HG02678 (cell line): Measurements from ENCODE around the gene CCM2L.

ENCODE experiments used
- ATAC-seq: cut with Tn5 transposase; IDR thresholded peaks from one replicate; pipeline ENCODE4 v1.9.1; 2021; ENCODE audit warnings: mild to moderate bottlenecking, moderate library complexity; ENCODE audit not compliant: unreplicated experiment

CCM2L gene

DNA sequence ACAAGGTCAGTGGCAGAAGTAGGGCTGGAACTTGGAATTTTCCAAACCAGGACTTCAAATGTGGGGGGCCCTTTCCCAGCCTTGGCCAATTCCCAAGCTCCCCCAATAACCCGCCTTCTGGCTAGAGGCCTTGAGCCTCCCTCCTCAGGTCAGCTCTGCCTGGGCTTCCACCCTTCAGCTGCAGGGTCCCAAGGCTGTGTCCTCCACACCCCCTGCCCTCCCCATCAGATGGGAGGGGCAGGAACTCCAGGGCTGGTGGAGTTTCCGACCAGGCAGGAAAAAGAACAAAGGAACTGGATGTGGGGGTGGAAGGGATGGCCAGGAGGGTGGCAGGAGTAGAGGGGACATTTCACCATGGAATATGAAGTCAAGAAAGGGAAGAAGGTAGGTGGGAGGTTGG is at the start of gene CCM2L:
TSS of gene CCM2L (plus strand) at position 338 of the 400 bp plus-strand sequence. CDS start at position 355, 17 bp downstream.
- no peak for ATAC-seq

DNA sequence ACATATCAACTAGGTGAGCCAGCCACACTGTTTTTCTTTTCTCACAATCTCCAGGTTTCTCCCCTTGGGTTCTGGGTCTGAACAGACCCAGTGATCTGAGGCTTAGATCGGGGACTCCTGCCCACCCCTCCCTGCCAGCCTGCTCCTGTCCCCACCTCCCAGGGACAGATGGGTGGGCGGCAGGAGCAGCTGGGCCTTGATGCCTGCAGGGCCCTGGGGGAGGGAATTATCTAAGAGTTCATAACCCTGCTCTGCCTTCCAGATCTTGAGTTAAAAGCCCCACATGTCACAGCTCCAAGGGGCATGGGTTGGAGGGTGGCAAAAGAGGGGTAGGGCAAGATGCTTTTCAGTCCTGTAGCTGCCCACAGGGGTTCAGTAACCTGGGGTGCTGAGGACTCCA is 47.5 kb upstream of the CCM2L start:
- no peak for ATAC-seq

DNA sequence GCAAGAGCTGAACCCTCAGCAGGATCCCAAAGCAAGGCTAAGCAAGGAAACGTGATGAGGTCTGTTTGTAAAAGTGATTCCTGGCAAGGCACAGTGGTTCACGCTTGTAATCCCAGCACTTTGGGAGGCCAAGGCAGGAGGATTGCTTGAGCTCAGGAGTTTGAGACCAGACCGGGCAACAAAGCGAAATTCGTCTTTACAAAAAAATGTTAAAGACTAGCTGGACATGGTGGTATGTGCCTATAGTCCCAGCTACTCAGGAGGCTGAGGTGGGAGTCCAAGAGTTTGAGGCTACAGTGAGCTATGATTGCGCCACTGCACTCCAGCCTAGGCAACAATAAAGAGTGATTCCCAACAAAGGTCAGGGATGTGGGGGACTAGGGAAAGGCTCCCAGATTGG is 46.3 kb upstream of the CCM2L start:
- ATAC-seq: no peak

DNA sequence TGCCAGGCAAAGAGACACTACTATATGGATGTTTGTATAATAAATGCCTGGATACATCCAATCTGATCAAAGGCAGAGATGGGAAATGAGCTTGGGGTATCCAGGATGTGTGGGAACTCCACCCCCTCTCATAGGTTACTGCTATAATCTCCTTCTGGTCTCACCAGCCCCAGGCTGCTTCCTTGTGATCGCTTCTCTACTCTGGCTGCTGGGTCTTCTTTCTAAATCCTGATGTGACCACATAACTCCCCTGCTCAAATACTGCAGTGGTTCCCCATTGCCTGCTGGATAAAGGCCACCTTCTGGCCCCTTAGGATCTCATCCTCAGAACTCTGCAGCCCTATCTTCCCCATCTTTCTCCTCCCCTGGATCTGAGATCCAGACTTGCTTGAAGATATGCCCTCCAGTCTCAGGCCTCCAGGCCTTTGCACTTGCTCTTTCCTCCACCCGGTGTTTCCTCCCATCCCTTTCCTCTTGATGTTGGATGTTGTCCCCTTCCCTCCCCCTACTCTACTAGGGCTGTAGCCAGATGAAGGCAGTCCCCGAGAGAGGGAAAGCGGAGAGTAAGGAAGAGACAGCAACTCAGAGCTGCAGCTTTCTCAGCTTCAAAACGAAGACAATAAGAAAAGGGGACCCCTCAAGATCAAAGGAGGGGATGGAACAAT is 43.1 kb upstream of the CCM2L start:
- no peak for ATAC-seq

DNA sequence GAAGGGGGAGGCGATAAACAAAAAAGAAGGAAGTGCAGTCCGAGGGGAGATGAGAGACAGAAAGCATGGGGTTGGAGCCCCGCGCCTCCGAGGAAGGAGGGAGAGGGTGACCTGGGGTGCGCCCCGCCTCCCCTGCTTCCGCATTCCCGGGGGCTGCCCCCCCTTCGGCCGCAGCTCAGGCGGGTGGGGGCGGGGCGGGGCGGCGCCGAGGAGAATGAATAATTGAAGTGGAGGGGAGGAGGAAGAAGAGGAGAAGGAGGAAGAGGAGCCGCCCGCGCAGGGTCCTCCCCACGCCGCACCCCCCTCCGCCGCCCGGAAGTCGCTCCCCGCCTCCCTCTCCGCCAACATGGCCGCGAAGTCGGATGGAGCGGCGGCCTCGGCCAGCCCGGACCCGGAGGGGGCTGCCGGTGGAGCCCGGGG is 42.4 kb upstream of the CCM2L start, which contains the start of gene XKR7:
TSS of gene XKR7 (plus strand) at position 322 of the 420 bp plus-strand sequence. CDS start at position 347, 25 bp downstream.
- ATAC-seq: no peak

DNA sequence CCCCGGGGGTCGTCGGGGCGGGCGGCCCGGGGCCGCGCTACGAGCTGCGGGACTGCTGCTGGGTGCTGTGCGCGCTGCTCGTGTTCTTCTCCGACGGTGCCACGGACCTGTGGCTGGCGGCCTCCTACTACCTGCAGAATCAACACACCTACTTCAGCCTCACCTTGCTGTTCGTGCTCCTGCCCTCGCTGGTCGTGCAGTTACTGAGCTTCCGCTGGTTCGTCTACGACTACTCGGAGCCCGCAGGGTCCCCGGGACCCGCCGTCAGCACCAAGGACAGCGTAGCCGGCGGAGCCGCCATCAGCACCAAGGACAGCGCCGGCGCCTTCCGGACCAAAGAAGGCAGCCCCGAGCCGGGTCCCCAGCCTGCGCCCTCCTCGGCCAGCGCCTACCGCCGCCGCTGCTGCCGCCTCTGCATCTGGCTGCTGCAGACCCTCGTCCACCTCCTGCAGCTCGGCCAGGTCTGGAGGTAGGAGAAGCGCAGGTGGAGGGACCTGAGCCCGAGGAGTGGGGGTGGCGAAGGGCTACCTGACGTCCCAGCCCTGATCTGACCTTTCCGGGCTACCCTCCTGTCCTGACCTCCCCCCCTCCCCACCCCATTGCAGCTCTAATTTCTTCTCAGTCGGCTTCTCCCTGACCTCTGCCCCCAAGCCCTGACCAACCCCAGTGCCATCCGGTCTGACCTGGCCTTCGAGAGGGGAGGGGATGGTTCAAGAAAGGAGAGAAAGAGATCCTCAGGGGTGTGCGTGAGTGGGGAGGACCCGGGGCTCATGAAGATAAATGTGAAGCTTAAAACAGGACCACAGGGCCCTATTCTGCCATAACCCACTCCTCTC is 41.7 kb upstream of the CCM2L start:
- no peak for ATAC-seq

DNA sequence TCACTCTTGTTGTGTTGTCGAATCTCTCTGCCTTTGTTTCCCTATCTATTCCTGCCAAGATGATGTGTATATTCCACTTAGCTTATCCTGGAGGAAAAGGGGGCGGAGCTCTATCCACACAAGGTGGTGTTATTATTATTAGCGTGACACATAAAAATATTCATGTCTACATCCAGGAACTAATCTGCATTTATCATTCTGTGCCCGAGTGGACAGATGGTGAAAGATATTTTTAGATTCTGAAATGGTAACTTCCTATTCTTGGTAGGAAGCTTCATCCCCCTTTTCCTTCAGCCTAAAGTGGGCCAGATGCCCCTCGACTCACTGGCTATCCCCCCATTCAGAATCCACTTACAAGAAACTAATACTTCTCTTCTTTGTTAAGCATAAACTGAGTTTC is 40.2 kb upstream of the CCM2L start:
- ATAC-seq: no peak

DNA sequence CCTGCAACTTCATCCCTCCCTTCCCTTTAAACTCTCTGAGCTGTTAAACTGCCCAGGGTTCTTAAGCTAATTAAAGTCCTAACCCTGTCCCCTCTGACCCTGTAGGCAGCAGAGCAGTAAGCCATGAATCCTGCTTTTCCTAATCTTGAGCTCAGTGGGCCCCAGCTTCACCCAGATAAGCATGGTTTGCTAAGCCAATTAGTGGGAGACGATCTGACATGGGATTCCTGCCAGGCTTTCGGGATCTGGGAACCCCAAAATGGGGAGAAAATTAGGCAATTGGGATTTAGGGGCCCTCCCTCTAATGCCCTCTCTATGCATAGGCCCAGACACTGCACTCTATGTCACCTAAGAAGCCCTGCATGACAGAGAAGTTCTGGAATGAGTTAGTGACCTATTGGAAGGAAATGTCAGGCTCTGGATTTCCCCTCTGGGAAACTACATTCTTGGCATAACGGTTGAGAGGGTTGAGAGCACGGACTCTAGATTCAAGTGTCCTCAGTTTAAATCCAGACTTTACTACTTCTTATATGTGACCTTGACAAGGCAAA is 37.7 kb upstream of the CCM2L start:
- no peak for ATAC-seq

DNA sequence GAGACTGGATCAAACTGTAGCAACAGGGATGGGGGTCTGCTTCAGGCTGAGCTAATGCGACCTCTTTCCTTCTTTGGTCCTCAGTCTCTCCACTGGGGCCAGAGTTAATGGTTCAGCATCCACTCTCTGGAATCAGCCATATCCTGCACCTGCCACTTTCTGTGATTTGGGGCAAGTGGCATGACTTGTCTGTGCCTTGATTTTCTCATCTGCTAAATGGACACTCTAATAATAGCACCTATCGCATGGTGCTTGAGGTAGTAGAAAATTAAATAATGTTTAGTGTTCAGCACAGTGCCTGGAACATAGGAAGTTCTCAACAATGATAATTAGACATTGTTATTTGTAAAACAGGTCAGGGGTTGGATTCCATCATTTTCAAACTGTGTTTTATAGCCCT is 35.9 kb upstream of the CCM2L start:
- no peak for ATAC-seq

DNA sequence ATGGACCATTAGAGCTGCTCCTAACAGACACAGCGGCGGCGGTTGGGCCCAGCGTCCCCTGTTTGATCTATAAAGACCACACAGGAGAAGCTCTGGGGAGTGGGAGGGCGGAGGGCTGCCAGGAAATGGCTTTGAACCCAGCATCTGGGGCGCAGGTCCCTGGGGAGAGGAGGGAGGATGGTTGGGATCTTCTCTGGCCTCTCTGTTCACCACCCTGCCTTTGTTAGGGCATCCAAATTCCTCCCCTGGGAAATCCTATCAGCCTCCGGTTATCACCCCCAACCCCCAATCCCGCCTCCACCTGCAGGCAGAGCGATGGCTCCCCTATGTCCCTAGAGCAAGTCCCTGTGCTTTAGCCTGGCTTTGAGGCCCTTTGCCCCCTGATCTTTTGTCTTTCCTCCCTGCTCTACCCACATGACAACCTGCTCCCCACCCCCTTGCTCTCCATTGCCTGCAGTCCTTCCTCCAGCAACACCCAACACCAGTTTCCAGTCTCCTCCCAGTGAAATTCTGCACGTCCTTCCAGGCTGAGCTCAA is 35.2 kb upstream of the CCM2L start:
- no peak for ATAC-seq

DNA sequence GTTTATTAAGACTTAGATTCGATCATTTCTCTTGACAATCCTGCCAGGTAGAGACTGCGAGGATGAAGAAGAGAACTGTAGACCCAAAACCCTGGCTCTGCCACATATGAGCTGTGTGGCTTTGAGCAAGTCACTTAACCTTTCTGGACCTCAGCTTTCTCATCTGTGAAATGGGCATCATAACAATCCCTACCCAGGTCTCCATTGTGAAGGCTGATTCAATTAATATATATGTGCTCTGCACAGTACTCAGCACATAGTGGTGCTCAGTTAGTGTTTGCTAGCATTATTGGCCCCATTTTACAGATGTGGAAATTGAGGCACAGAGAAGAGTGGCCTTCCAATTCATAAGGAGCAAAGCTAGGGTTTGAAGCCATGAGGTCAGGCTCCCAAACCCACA is 34.4 kb upstream of the CCM2L start:
- ATAC-seq: no peak

DNA sequence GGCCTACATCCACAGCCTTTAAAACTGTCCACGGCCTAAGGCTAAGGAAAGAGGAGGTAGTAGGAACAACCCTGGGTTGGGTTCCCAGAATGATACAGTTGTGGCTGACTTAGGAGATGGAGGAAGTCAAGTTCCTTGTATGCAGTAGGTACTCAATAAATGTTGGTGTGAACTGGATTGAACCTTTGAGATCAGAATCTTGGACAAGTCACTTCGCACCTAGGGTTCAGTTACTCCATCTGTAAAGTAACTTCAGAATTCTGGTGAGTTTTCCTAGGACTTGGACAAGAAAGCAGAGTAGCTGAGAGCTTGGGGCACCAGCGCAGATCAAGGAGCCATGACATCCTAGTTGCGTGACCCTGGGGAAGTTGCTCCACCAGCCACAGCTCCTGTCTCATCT is 33.2 kb upstream of the CCM2L start:
- ATAC-seq: no peak

DNA sequence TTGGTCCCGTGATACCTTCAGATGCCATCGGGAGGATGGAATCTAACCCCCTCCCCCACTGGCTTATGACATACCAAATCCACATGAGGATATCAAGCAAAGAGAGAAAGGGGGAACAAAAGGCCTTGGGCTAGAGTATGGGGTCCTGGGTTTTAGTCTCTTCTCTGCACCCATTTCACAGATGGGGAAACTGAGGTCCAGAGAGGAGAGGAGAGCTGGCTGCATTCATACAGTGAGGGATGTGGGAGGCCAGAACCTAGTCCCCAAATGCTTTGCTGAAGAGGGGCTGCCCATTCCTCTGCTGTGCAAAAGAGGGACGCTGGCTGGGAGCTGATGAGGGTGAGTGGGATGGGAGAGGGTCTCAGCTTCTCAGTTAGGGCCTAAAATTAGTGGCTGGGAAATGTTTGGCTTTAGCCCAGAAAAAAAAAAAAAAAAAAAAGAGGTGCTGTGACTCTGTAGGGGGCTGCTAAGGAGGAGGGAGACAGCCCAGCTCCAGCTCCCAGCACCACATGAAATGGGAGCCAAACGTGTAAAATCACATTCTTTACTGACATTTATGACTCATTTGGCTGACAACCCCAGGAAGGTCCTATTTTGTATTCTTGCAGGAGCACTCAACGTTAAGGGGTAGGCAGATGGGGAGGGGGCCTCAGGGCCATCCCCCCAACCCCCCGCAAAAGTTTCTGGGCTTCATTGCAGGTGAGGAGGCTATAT is 30.4 kb upstream of the CCM2L start:
- ATAC-seq: no peak

DNA sequence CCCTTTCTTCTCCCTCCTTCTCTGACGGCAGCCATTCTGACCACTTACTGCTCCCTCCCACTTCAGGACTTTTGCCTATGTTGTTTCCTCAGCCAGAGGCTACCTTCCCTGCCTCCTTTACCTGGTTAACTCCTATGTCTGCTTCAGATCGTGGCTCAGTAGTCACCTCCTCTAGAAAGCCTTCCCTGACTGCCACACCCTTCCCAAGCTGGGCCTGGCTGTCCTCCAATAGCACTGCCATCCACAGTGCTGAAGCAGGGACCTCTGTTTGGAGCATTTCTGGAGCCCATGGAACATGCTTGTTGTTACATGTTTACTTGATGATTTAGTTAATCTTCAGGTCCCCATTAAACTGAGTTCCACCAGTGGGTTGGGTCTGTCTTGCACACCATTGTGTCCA is 28.5 kb upstream of the CCM2L start:
- ATAC-seq: no peak

DNA sequence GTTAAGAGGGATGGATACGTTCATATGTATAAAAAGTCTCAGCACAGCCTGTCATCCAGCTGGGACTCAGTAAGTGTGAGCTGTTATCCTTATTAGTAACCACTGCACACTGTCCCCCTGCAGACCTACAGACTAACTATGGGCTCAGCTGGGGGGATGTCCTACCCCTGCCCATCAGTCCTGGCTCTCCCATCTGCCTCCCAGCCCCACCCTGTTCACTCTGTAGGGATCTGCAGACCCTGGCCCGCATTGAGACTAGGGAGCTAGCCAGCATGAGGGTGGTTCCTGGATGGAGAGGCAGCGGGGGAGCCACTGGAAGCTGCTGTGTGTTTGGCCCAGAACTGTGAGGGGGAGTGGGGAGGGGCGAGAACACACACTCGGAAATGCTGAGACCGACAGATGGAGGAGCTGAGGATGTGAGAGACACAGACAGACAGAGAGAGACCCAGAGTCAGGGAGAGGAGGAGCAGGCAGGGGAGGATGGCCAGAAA is 25.2 kb upstream of the CCM2L start:
- no peak for ATAC-seq

DNA sequence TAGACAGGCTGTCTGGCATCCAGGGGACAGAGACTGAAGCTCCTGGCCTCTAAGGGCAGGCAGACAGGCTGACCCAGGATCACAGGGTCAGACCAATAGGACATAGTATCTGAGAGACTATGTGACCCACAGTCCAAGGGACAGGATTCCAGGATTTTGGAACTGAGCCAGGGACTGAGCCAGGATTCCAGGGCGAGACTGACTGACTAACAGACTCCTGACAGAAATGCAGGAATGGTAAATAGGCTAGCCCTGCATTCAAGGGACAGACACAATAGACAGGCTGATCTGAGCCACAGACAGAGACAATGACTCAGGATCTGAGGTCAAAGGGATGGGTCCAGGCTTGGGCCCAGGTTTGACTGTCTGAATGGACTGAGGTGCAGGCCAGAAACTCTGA is 22.5 kb upstream of the CCM2L start:
- ATAC-seq: no peak

DNA sequence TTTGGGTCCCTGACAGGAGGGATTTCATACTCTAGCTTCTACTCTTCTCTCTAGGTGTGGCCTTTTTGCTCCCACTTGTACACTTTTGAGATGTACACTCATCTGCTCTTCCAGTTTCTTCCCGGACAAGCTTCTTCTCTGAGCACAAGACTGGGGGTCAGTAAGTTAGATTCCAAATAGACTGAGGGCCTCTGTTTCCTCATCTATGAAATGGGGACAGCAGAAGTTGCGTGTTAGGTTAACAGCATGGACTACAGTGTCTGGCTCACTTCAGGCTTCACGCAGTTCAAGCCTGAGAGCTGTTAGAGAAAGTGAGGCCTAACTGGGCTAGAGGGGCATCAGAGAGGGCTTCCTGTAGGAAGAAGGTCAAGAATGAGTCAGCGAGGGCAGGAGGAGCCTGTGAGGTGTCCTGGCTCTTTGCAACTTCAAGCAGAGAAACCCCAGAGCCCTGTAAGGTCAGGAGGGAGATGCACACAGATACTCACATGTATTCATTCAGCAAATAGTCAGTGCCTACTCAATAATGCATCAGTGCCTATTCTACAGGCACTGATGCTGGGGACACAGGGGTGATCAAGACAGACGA is 21.7 kb upstream of the CCM2L start:
- ATAC-seq: no peak

DNA sequence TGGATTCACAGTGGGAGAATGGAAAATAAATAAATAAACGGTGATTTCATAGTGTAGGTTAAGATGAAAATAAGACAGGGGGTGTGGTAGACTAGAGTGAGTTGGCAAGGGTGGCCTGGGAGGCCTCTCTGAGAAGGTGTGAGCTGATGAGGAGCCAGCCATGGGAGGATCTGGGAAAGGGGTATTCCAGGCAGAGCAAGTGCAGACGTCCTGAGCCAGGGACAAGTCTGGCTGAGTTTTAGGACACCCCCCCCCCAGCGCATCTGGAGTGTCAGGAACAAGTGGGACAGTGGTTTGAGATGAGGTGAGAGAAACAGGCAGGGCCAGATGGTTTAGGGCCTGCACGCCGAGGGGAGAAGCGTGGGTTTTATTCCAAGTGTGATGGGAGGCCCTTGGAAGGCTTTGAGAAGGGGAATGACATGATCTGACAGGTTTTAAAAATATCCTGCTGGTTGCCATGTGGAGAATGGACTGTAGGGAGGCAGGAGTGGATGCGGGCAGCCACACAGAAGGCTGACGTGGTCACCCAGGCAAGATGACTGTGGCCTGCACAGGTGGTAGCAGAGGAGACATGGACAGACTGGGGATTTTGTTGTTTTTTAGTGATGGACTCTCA is 21.1 kb upstream of the CCM2L start:
- ATAC-seq: no peak

DNA sequence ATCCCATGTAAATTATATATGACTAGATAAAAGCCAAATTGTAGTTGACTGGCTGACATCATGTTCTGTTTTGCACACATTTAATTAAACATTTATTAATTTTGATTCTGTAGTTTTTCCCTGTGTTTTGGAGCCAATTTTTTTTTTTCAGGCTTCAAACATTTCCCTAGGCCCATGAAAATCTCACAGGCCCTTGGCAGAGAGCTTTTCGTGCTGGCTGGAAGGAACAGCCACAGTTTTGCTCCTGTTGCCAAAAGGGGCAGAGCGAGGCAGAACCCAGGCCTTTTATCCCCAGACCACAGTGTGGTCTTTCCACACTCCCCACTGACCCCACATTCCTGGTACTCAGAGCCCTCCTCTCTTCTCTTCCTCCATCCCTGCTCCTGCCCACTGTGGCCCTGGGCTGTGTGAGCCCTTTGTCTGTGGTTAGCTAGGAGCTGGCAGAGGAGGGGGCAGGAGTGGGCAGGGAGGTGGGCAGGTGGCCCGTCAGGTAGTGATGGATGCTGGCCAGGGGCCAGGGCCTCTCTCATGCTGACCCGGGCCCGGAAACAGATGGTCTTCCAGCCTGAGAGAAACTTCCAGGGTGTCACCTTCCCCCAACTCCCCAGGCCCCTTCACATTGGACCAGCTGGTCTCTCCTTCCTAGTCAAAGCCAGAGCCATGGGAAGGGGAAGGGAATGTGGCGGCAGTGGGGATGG is 19.4 kb upstream of the CCM2L start:
- no peak for ATAC-seq

DNA sequence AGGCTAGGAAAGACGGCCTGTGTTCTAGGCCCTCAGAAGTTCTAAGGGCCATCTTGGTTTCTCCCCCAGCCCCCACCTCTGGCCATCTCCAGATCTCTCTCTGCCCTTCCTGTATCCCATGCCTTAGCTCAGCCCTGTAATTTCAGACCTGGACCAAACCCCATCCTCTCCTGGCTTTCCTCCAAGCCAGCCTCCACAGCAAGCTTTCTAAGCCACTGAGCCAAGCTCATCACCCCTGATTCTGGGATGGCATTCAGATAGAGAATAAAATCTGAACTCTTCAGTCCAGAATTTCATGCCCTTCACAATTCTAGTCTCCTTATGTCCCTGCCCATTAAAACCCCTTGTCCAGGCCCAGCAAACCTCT is 18.9 kb upstream of the CCM2L start:
- no peak for ATAC-seq
